Right atrium auricular region (tissue), 2 donors: ENCODE measurements around the gene CBX5. TPM values are rescaled to one million over a fixed set of nuclear protein-coding genes. Genes with fewer than 3 reads are reported as not detected.
"Not testable (repeated sequence)": the region's sequence is repeated elsewhere in the genome, so short reads cannot be mapped to it uniquely, and the experiment has no call there.

Experiments used
- DNase-seq: peaks from one replicate; pipeline ENCODE4 v3.0.0-alpha.2; 2019; ENCODE audit warnings: low spot score
- H3K27ac ChIP-seq, 2 donors: fragments of 200-600 bp; sonication (generic); 1 replicate in 1 of 2; 2 replicates in 1 of 2; pipeline ENCODE4 v1.5.1; 2016 to 2019
- H3K27me3 ChIP-seq, 2 donors: fragments of 200-600 bp; sonication (generic); one replicate each; pipeline versions ENCODE4 v1.5.1 to v1.6.0; 2017 to 2019
- H3K36me3 ChIP-seq: fragments of 200-600 bp; sonication (generic); one replicate; pipeline ENCODE4 v1.5.1; 2016
- H3K4me1 ChIP-seq, 2 donors: fragments of 200-600 bp; sonication (generic); one replicate each; pipeline versions ENCODE4 v1.5.1 to v1.6.0; 2017 to 2019
- H3K4me3 ChIP-seq, 2 donors: fragments of 200-600 bp; sonication (generic); 1 replicate in 1 of 2; 2 replicates in 1 of 2; pipeline ENCODE4 v1.5.1; 2017 to 2019; ENCODE audit warnings: mild to moderate bottlenecking in 1 of 2, moderate library complexity in 1 of 2
- H3K9me3 ChIP-seq, 2 donors: fragments of 200-600 bp; sonication (generic); one replicate each; pipeline ENCODE4 v1.5.1; 2019
- total RNA-seq, 2 donors: library from RNA; depleted of rRNA; stranded (reverse); fragments of >200 nt; gene quantifications; one replicate each; pipeline ENCODE4 v1.1.0, GENCODE V29; 2016
- TF ChIP-seq, protein P1 (sequence below), 2 donors: fragments of 200-600 bp; sonication (generic); IDR thresholded peaks; one replicate each; pipeline ENCODE4 v1.5.1; 2019; ENCODE audit warnings: antibody characterized with exemption in 2 of 2

CBX5 gene
- total RNA-seq, 2 donors from 2014 or later = 33.0 to 33.9 TPM

DNA sequence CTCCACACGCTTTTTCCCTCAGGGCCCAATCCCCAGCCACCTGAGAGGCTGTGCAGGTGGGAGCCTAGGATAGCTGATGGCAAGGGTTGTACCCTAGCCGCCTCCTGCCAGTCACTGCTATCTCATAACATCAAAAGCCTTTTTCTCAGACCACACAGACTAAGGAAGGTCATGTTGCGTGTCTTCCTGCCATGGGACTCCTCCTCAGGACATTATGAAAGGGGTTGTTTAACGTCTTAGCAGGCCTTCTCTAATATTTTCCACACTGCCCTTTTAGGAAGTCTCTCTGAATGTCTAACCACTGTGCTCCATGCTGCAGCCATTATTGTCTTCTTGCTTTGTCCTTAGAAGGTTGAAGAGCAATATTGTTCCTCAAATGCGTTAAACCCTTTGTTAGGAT, 83.5 kb downstream of the CBX5 start:
- no peak for DNase-seq
- H3K36me3 ChIP-seq = no peaks in the 10 kb centered on the region
- H3K4me1 ChIP-seq = no peaks in the 10 kb centered on the region
- TF ChIP-seq, protein P1, sequence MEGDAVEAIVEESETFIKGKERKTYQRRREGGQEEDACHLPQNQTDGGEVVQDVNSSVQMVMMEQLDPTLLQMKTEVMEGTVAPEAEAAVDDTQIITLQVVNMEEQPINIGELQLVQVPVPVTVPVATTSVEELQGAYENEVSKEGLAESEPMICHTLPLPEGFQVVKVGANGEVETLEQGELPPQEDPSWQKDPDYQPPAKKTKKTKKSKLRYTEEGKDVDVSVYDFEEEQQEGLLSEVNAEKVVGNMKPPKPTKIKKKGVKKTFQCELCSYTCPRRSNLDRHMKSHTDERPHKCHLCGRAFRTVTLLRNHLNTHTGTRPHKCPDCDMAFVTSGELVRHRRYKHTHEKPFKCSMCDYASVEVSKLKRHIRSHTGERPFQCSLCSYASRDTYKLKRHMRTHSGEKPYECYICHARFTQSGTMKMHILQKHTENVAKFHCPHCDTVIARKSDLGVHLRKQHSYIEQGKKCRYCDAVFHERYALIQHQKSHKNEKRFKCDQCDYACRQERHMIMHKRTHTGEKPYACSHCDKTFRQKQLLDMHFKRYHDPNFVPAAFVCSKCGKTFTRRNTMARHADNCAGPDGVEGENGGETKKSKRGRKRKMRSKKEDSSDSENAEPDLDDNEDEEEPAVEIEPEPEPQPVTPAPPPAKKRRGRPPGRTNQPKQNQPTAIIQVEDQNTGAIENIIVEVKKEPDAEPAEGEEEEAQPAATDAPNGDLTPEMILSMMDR (IDR thresholded peaks at IDR 0.05) = no peak
- H3K4me3 ChIP-seq = no peak overlapping the region
- no peaks in the 10 kb centered on the region for H3K27me3 ChIP-seq
- no peaks in the 10 kb centered on the region for H3K9me3 ChIP-seq
- no peak overlapping the region for H3K27ac ChIP-seq

DNA sequence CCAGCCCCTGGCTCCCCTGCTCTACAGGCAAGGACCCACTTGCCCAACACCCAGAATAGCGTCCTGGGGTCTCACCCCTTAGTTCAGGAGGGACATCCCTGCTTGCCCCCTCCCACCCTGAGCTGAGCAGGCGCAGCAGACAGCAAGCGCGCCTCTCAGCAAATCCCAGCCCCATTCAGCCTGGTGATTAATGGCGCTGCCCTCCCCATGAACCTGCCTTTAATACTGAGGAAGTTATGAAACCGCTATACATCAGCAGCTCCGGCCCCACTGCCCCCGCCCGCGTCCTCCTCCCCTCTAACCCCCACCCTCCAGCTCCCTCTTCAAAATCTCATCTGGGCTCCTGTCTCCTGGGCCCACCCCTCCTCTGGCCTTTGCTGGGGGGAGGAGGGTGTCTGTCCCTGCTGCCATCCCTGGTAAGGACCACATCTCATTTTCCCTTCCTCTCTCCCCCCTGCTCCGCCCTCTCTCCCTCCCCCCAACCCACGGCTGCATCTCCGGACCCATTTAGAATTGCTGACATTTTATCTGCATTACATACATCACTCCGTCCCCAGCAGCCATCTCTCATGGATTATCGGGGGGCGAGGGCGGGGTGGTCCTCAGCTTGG, 84.1 kb downstream of the CBX5 start:
- Histone ChIP-seq H3K4me3 (no peak overlapping the region), H3K27ac (no peak overlapping the region), H3K36me3 (no peaks in the 10 kb centered on the region), H3K9me3 (no peaks in the 10 kb centered on the region), H3K4me1 (no peaks in the 10 kb centered on the region), H3K27me3 (no peaks in the 10 kb centered on the region)
- TF ChIP-seq, protein P1 (IDR thresholded peaks at IDR 0.05) = no peak
- no peak for DNase-seq

DNA sequence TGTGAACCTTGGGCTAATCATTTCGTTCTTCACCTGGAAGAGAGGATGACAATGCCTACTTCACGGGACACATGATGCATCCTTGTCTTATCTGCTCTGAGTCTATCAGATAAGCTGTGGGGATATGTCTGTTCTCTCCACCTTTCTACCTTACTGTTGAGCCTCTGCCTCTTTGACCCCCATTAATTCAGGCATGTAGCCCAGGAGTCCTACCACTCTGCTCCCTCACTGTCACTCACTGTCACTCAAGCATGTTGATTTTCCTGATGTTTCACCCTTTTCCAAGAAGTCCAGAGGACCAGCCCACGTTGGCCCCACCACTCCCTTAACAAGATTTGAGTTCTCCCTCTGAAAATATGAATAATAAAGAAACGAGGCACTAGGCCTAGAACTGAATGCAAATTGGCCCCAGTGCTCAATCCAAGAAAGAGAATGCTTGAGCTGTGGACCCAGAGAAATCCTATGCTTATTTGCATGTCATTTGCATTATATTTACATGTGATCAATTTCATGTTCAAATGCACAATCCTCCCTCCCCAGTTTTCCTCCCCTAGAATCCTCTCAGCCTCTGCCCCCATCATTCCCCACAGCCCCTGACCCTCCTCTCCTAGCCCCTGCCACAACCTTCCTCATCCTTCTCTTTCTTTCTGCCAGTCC, 84.7 kb downstream of the CBX5 start:
- Histone ChIP-seq H3K27me3 (no peaks in the 10 kb centered on the region), H3K4me1 (no peaks in the 10 kb centered on the region), H3K4me3 (no peak overlapping the region), H3K36me3 (no peaks in the 10 kb centered on the region), H3K9me3 (no peaks in the 10 kb centered on the region), H3K27ac (no peak overlapping the region)
- no peak for DNase-seq
- TF ChIP-seq, protein P1 (IDR thresholded peaks at IDR 0.05) = no peak

DNA sequence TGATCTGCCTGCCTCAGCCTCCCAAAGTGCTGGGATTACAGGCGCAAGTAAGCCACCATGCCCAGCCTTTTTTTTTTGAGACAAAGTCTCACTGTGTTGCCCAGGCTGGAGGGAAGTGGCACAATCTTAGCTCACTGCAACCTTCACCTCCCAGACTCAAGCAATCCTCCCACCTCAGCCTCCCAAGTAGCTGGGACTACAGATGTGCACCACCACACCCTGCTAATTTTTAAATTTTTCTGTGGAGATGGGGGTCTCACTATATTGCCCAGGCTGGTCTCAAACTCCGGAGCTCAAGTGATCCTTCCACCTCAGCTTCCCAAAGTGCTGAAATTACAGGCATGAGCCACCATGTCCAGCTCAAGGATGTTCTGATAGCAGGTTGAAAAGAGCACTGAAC, 85.3 kb downstream of the CBX5 start:
- H3K4me3 ChIP-seq, H3K27me3 ChIP-seq, H3K9me3 ChIP-seq, DNase-seq, H3K4me1 ChIP-seq, H3K27ac ChIP-seq, H3K36me3 ChIP-seq: not testable (repeated sequence)

DNA sequence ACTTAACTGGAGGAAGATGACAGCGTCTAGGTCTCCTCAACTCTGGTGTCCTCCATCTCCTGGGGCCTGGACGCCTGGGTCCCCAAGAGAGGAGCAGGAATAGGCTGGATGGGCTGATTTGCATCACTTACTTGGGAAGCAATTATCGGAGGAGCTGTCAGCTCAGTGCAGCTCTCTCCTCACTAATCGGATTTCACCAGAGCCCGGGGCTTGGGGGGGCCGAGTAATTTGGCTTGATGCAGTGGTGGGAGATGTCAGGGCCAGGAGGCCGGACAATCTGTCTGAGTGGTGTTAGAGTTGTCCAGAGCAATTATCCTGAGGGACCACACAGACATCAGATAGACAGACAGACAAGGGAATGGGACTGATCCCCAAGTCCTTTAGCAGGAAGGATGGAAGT, 86.5 kb downstream of the CBX5 start:
- Histone ChIP-seq H3K36me3 (no peaks in the 10 kb centered on the region), H3K4me1 (peaks cover 0 to 4% of the 10 kb centered on the region in 2 donors), H3K27me3 (no peaks in the 10 kb centered on the region), H3K9me3 (no peaks in the 10 kb centered on the region), H3K27ac (no peak overlapping the region), H3K4me3 (no peak overlapping the region)
- DNase-seq = no peak
- TF ChIP-seq, protein P1 (IDR thresholded peaks at IDR 0.05) = no peak

DNA sequence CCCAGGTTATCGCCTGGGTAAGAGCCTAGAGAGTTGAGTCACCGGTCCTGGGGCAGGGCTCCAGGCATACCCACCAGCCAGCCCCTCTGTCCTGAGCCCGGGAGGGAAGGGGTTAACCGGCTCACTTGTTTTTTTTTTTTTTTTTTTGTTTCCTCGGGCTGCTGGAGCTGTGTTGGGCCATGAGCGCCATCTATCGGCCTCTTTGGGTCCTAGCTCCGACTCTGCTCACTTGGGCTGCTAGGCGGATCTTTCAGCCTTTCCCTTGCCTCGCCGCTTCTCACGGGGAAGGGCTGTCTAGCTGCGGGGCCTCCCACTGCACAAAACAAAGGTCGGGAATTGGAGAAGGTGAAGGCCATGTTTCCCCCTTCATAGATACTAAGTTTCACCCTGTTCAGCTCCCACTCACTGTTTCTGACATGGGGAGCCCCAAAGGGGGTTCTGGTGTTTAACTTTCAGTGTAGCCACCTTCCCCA, 88.3 kb downstream of the CBX5 start:
- Histone ChIP-seq H3K4me3 (no peak overlapping the region), H3K36me3 (no peaks in the 10 kb centered on the region), H3K27me3 (no peaks in the 10 kb centered on the region), H3K9me3 (no peaks in the 10 kb centered on the region), H3K27ac (no peak overlapping the region), H3K4me1 (peaks cover 0 to 11% of the 10 kb centered on the region in 2 donors)
- DNase-seq = peak; percentile 70
- TF ChIP-seq, protein P1 (IDR thresholded peaks at IDR 0.05) = peak; percentile 62 to 83
